IPS-NIHi7 (cell line): ENCODE measurements around the gene ZSWIM5.
"Not testable (repeated sequence)": the region's sequence is repeated elsewhere in the genome, so short reads cannot be mapped to it uniquely, and the experiment has no call there.

Experiments
- DNase-seq: peaks from one replicate; pipeline ENCODE4 v3.0.0; 2012; ENCODE audit warnings: mixed read lengths; ENCODE audit errors: extremely low spot score

ZSWIM5 gene

GRCh38 chr1:45205910-45206721, at the start of gene ZSWIM5:
ZSWIM5 (minus strand) TSS chr1:45206605; CDS start chr1:45206350, 255 bp downstream.
- peak; percentile 86 for DNase-seq

GRCh38 chr1:45254490-45254889, 48.1 kb upstream of the ZSWIM5 start:
- DNase-seq = no peak

DNA sequence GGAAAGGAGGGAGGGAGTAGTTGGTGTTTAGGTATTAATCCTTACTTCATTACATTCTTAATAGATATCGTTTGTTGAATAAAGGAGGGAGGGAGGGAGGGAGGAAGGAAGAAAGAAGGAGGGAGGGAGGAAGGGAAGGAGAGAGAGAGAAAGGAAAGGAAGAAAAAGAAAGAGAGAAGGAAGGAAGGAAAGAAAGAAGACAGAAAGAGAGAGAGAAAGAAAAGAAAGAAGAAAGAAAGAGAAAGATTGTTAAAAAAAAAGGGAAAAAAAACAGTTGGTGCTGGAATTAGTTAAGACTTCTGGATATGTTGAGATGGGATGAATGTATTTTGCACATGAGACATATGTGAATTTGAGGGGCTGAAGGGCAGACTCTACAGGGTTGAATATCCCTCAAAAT, 44.1 kb upstream of the ZSWIM5 start:
- no peak for DNase-seq

- not testable (repeated sequence) for DNase-seq
These were observed 41.6 kb upstream of the ZSWIM5 start for GRCh38 chr1:45248004-45248403.

GRCh38 chr1:45246760-45247159, 40.4 kb upstream of the ZSWIM5 start:
- DNase-seq = no peak

DNA sequence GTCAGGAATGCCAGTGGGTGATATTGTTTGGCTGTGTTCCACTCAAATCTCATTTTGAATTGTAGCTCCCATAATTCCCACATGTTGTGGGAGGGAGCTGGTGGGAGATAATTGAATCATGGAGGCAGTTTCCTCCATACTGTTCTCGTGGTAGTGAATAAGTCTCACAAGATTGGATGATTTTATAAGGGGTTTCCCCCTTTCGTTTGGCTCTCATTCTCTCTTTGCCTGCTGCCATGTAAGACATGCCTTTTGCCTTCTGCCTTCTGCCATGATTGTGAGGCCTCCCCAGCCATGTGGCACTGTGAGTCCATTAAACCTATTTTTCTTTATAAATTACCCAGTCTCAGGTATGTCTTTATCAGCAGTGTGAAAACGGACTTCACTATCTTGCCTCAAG, 40.0 kb upstream of the ZSWIM5 start:
- not testable (repeated sequence) for DNase-seq

DNA sequence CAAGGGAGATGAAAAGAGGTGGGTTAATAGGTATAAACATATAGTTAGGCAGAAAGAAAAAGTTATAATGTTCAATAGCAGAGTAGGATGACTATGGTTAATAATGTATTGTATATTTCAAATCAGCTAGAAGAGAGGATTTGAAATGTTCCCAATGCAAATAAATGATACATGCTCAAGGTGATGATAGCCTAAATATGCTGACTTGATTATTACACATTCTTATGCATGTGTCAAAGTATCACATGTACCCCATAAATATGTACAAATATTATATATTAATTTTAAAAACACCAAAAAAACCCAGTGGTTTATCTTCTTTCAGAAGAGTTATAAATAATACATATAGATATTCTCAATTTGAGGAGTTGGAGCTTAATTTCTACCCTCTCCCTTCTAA, 38.3 kb upstream of the ZSWIM5 start:
- DNase-seq = no peak

- no peak for DNase-seq
These were observed 37.3 kb upstream of the ZSWIM5 start for GRCh38 chr1:45243476-45244343.

DNA sequence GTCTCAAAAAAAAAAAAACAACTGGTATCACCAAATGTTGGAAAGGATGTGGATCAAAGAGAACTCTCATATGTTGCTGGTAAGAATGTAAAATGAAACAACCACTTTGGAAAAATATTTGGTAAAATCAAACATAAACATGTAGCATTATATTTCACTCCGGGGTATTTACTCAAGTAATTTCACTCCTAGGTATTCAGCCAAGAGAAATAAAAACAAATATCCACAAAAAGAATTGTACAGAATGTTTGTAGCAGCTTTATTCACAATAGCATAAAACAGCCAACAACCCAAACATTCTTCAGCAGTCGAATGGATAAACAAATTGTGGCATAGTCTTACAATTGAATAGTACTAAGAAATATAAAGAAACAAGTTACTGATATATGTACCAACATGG, 32.4 kb upstream of the ZSWIM5 start:
- DNase-seq = no peak

DNA sequence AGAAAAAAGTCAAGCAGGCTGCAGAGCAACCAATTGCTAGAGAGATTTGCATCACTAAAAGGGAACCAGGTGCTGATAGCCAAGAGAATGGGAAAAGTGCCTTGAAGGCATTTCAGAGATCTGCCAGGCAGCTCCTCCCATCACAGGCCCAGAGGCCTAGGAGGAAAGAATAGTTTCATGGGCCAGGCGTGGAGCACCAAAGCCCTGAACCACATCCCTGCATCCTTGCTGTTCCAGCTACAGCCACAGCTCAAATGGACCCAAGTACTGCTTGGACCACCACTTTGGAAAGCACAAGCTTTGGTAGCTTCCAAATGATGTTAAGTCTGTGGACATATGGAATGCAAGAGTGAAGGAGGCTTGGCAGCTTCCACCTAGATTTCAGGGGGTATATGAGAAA, 29.7 kb upstream of the ZSWIM5 start:
- DNase-seq = no peak

- peak; percentile 58 for DNase-seq
These were observed 24.1 kb upstream of the ZSWIM5 start for GRCh38 chr1:45230537-45230936.

- DNase-seq = no peak
These were observed 19.2 kb upstream of the ZSWIM5 start for GRCh38 chr1:45225598-45225997.

DNA sequence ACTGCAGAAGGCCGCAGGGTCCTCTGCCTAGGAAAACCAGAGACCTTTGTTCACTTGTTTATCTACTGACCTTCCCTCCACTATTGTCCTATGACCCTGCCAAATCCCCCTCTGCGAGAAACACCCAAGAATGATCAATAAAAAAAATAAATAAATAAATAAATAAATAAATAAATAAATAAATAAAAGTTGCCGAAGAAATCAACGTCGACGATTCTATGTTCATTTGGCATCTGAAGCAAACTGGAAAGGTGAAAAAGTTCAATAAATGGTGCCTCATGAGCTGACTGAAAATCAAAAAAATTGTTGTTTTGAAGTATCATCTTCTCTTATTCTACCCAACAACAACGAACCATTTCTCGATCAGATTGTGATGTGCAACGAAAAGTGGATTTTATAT, 17.3 kb upstream of the ZSWIM5 start:
- DNase-seq = not testable (repeated sequence)

GRCh38 chr1:45221716-45222115, 15.3 kb upstream of the ZSWIM5 start:
- DNase-seq = peak; percentile 12

DNA sequence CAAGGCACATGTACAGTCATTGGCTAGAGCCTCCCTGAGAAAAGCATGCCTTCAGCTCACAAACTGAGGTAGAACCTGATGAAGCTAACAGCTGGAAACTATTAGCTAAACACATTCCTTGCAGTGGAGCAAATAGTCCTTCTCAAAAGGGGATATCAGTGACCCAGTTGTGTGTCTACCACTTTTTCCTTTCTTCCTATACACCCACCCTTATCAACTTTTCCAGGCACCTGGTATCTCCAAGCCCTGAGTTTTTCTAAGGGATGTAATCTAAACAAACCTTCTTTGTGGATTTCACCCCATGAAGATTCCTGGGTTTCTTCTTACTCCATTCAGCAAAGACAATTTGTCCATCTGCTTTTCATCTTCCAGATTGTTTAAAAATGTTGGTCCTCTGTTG, 10.5 kb upstream of the ZSWIM5 start:
- DNase-seq = peak; percentile 11

- DNase-seq = no peak
These were observed 9.8 kb upstream of the ZSWIM5 start for GRCh38 chr1:45216200-45216541.

GRCh38 chr1:45215485-45216199, 9.2 kb upstream of the ZSWIM5 start:
- no peak for DNase-seq

GRCh38 chr1:45213892-45214291, 7.5 kb upstream of the ZSWIM5 start:
- no peak for DNase-seq

DNA sequence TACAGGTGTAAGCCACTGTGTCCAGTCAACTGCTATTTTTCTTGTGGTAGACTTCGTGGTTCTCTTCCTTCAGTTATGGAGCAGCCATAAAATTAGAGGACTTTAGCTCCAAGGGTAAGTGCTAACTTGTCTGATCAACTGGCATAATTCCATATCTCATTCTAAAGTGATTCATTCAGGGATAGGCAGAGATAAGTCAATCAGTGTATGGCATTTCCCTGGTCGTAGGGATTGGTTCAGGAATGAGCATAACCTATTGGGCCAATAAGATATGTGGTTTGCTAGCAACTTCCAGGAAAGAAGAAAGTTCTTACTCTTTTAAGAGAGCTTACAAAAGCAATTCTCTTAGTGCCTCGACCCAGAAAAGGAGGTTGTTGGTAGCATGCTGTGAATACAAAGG, 4.7 kb upstream of the ZSWIM5 start:
- no peak for DNase-seq

GRCh38 chr1:45206808-45207623, 611 bp upstream of the ZSWIM5 start:
- DNase-seq = no peak
